Measurements from ENCODE around the gene GFM1.

GRCh38 chr3:158660711-158661110 lies 16.4 kb downstream of the GFM1 start:
- TF ChIP-seq CTCF (IDR thresholded peaks at IDR 0.05): no peak
- no peak for TF ChIP-seq ETV6 (CRISPR knock-in tag; IDR thresholded peaks at IDR 0.05)
